MM.1S (cell line): ENCODE data around the gene ZFPM1.

Experiments used
- DNase-seq: peaks from one replicate; pipeline ENCODE4 v3.0.0-alpha.2; 2015
- H2AFZ ChIP-seq: fragments of 300-600 bp; sonication (generic); 2 replicates; pipeline ENCODE4 v1.6.0; 2016; ENCODE audit warnings: antibody characterized with exemption, low read length
- H3F3A ChIP-seq: fragments of 300-600 bp; sonication (generic); 2 replicates; pipeline ENCODE4 v1.6.1; 2016; ENCODE audit warnings: mild to moderate bottlenecking, antibody characterized with exemption, low read length, moderate library complexity, mixed read lengths; ENCODE audit not compliant: insufficient read depth
- H3K27ac ChIP-seq: fragments of 300-600 bp; sonication (generic); 2 replicates; pipeline ENCODE4 v1.5.1; 2016; ENCODE audit warnings: mild to moderate bottlenecking, low read length
- H3K27me3 ChIP-seq: fragments of 300-600 bp; sonication (generic); replicated peaks from 2 replicates; pipeline ENCODE4 v1.6.0; 2016; ENCODE audit warnings: low read length; ENCODE audit not compliant: insufficient read depth
- H3K36me3 ChIP-seq: fragments of 300-600 bp; sonication (generic); replicated peaks from 2 replicates; pipeline ENCODE4 v1.6.1; 2016; ENCODE audit warnings: mild to moderate bottlenecking, low read length, mixed read lengths; ENCODE audit not compliant: insufficient read depth
- H3K4me1 ChIP-seq: fragments of 300-600 bp; sonication (generic); 2 replicates; pipeline ENCODE4 v1.6.1; 2016; ENCODE audit warnings: low read length, mixed read lengths
- H3K4me2 ChIP-seq: fragments of 300-600 bp; sonication (generic); 2 replicates; pipeline ENCODE4 v1.6.0; 2016; ENCODE audit warnings: low read depth, low read length
- H3K4me3 ChIP-seq: fragments of 300-600 bp; sonication (generic); 2 replicates; pipeline ENCODE4 v1.5.1; 2016; ENCODE audit warnings: low read length, mixed read lengths
- H3K79me2 ChIP-seq: fragments of 300-600 bp; sonication (generic); 2 replicates; pipeline ENCODE4 v1.6.1; 2016; ENCODE audit warnings: mixed run types, low read length, mixed read lengths
- H3K9ac ChIP-seq: fragments of 300-600 bp; sonication (generic); 2 replicates; pipeline ENCODE4 v1.6.1; 2016; ENCODE audit warnings: low read length, mixed read lengths
- H3K9me2 ChIP-seq: fragments of 300-600 bp; sonication (generic); replicated peaks from 2 replicates; pipeline ENCODE4 v1.6.1; 2016; ENCODE audit warnings: mild to moderate bottlenecking, low read length, mixed read lengths; ENCODE audit not compliant: insufficient read depth
- H3K9me3 ChIP-seq: fragments of 300-600 bp; sonication (generic); replicated peaks from 2 replicates; pipeline ENCODE4 v1.6.1; 2016; ENCODE audit warnings: mild to moderate bottlenecking, low read length, mixed read lengths; ENCODE audit not compliant: insufficient read depth
- H4K20me1 ChIP-seq: fragments of 300-600 bp; sonication (generic); 2 replicates; pipeline ENCODE4 v1.6.1; 2016; ENCODE audit warnings: mild to moderate bottlenecking, low read length, moderate library complexity, mixed read lengths; ENCODE audit not compliant: insufficient read depth
- EZH2 ChIP-seq: fragments of 300-600 bp; sonication (generic); optimal IDR thresholded peaks from 2 replicates; pipeline ENCODE3; 2017; ENCODE audit warnings: low read depth, mild to moderate bottlenecking, antibody characterized with exemption, low read length, mixed read lengths
- EZH2phosphoT487 ChIP-seq: fragments of 300-600 bp; sonication (generic); IDR thresholded peaks from 2 replicates; pipeline ENCODE4 v1.6.1; 2018; ENCODE audit warnings: antibody characterized with exemption, low read length
- TF ChIP-seq, protein P1 (sequence below): fragments of 300-600 bp; sonication (generic); IDR thresholded peaks from 2 replicates; pipeline ENCODE4 v1.5.1; 2016; ENCODE audit warnings: antibody characterized with exemption, low read length, mixed read lengths

Gene ZFPM1

DNA sequence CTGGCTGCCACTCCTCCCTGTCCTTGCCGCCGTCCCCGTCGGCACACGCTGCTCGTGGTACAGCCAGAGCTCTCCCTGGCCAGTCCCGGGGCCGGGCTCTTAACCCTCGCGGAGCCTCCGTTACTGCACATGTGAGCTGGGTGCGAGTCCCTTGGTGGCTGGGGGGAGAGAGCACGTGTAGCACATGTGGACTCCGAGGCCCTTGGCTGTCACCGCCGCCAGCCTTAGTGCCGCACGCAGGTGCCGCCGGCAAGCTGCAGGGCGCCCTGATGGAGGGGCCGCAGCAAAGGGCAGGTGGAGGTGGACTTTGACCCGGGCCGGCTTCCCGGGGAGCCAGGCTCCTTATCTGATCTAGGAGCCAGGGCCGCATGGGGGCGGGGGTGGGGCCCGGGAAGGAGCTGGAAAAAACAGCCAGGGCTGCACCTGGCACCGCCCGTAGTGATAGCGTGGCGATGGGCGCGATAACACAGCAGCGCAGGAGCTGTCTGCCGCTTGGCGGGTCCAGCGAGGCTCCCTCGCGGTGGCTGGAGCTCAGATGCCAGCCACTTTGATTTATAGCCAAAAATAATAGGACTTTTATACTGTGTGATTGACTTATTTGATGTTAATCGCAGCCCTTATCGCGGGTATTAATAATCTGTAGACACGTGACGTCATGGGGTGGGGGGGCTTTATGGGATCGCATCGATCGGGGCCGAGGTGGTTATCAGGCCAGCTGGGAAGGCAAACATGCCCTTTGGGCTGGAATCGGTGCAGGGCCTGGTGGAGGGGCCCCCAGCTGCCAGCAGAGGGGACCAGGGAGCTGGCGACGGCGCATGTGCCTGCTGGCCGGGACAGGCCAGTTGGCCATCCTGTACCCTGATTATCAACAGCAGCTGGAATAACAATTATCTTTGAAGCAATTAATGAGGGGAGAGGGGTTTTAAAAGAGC, 35.1 kb downstream of the ZFPM1 start:
- Histone ChIP-seq H4K20me1 (no peaks in the 10 kb centered on the region), H3K36me3 (no peaks in the 10 kb centered on the region), H3K9me3 (no peaks in the 10 kb centered on the region), H3K4me2 (no peak overlapping the region), H3K27ac (no peak overlapping the region), H2AFZ (no peak overlapping the region), H3K4me1 (no peaks in the 10 kb centered on the region), H3K79me2 (no peaks in the 10 kb centered on the region), H3K4me3 (no peak overlapping the region), H3K27me3 (no peaks in the 10 kb centered on the region), H3F3A (no peaks in the 10 kb centered on the region), H3K9me2 (no peaks in the 10 kb centered on the region), H3K9ac (no peak overlapping the region)
- TF ChIP-seq, protein P1, sequence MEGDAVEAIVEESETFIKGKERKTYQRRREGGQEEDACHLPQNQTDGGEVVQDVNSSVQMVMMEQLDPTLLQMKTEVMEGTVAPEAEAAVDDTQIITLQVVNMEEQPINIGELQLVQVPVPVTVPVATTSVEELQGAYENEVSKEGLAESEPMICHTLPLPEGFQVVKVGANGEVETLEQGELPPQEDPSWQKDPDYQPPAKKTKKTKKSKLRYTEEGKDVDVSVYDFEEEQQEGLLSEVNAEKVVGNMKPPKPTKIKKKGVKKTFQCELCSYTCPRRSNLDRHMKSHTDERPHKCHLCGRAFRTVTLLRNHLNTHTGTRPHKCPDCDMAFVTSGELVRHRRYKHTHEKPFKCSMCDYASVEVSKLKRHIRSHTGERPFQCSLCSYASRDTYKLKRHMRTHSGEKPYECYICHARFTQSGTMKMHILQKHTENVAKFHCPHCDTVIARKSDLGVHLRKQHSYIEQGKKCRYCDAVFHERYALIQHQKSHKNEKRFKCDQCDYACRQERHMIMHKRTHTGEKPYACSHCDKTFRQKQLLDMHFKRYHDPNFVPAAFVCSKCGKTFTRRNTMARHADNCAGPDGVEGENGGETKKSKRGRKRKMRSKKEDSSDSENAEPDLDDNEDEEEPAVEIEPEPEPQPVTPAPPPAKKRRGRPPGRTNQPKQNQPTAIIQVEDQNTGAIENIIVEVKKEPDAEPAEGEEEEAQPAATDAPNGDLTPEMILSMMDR, result no peak
- TF ChIP-seq EZH2 (no peak), EZH2phosphoT487 (no peak)
- DNase-seq, result no peak

GRCh38 chr16:88489163-88489741, 36.2 kb downstream of the ZFPM1 start:
- no peak overlapping the region for H3K4me2 ChIP-seq
- H4K20me1 ChIP-seq, result no peaks in the 10 kb centered on the region
- H3K9me2 ChIP-seq, result no peaks in the 10 kb centered on the region
- H3F3A ChIP-seq, result no peaks in the 10 kb centered on the region
- TF ChIP-seq EZH2 (no peak), EZH2phosphoT487 (no peak)
- TF ChIP-seq, protein P1, result no peak
- H3K27ac ChIP-seq, result no peak overlapping the region
- H3K4me1 ChIP-seq, result no peaks in the 10 kb centered on the region
- no peaks in the 10 kb centered on the region for H3K36me3 ChIP-seq
- no peak for DNase-seq
- H2AFZ ChIP-seq, result no peak overlapping the region
- no peaks in the 10 kb centered on the region for H3K27me3 ChIP-seq
- no peak overlapping the region for H3K9ac ChIP-seq
- H3K9me3 ChIP-seq, result no peaks in the 10 kb centered on the region
- H3K79me2 ChIP-seq, result no peaks in the 10 kb centered on the region
- no peak overlapping the region for H3K4me3 ChIP-seq

- no peaks in the 10 kb centered on the region for H3K4me1 ChIP-seq
- no peaks in the 10 kb centered on the region for H3K36me3 ChIP-seq
- H3K4me3 ChIP-seq, result no peak overlapping the region
- H3K9me3 ChIP-seq, result no peaks in the 10 kb centered on the region
- H3K9ac ChIP-seq, result no peak overlapping the region
- H3K27ac ChIP-seq, result no peak overlapping the region
- H3K27me3 ChIP-seq, result no peaks in the 10 kb centered on the region
- no peak overlapping the region for H3K4me2 ChIP-seq
- no peak overlapping the region for H2AFZ ChIP-seq
- H3K79me2 ChIP-seq, result no peaks in the 10 kb centered on the region
- no peak for TF ChIP-seq EZH2phosphoT487
- no peak for DNase-seq
- no peaks in the 10 kb centered on the region for H4K20me1 ChIP-seq
- no peaks in the 10 kb centered on the region for H3K9me2 ChIP-seq
- no peaks in the 10 kb centered on the region for H3F3A ChIP-seq
Observed at GRCh38 chr16:88491001-88491559, 38.0 kb downstream of the ZFPM1 start.
